Brain pericyte (primary cell): ENCODE data around the gene IARS2.
"Not testable (repeated sequence)": the region's sequence is repeated elsewhere in the genome, so short reads cannot be mapped to it uniquely, and the experiment has no call there.

ENCODE experiments used
- DNase-seq: peaks from one replicate; pipeline ENCODE4 v3.0.0-alpha.2; 2012; ENCODE audit warnings: low read depth, low spot score

IARS2 gene

DNA sequence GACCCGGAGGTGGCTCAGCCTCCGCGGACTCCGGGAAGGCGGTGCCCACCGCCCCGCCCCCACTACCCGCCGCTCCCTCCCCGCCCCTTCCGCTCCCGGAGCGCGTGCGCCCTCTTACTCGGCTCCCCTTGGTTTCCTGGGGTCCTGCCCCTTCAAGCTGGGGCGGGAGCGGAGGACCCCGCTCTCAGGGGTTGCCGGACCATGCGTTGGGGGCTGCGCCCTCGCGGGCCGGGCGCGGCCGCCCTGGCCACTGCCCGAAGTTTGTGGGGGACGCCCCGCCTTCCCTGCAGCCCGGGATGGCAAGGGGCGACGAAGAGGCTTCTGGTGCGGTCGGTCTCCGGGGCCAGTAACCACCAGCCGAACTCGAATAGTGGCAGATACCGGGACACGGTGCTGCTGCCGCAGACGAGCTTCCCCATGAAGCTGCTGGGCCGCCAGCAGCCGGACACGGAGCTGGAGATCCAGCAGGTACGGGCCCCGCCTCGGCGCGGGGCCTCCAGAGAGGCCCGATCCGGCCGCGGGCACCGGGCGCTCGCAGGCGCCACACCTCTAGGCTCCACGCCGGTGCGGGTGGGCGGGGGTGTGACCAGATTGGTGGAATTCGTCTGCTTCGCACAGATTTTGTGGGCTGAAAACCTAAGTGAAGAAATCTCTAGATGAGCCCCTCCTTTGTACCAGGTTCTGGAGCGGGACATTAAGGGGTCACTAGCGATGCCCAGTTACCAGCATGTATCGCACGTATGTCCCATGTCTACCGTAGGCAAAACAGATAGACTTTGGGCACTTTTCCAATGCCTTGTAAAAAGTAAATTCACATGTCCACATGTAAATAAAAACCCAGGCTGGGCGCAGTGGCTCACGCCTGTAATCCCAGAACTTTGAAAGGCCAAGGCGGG, at the start of gene IARS2:
TSS of gene IARS2 (plus strand) at position 117 of the 896 bp plus-strand sequence. CDS start at position 202, 85 bp downstream.
- DNase-seq: peak; percentile 44

DNA sequence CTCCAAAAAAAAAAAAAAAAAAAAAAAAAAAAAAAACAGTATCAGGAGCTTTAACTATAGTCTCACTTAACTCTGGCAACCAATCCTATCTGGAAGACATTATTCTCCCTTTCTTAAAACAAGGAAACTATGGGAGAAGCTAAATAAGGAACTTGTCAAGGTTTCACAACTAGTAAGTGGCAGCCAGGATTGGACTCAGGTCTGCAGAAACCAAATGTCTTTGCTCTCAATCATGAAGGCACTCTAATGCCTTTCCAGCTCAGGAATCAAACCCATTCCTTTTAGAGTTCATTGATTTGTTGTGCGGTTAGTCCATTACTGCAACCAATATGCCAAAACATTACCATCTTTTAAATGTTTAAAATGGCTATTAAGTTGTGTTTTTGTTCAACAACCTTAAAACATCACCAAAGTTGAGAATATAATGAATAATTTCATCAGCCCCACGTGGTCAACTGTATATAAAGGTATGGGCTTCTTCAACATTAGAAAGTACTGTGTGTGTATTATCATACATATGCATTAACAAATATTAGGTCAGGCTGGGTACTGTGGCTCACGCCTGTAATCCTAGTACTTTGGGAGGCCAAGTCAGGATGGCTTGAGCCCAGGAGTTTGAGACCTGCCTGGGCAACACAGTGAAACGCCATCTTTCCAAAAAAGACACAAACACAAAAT, 49.1 kb upstream of the IARS2 start:
- no peak for DNase-seq

GRCh38 chr1:220045356-220046051, 48.4 kb upstream of the IARS2 start:
- no peak for DNase-seq

- peak; percentile 92 for DNase-seq
These were observed 47.6 kb upstream of the IARS2 start, which contains the start of gene EPRS1 for GRCh38 chr1:220046052-220046930. TSS of gene EPRS1 (minus strand) at chr1:220046505. CDS start at chr1:220046388, 117 bp downstream.

DNA sequence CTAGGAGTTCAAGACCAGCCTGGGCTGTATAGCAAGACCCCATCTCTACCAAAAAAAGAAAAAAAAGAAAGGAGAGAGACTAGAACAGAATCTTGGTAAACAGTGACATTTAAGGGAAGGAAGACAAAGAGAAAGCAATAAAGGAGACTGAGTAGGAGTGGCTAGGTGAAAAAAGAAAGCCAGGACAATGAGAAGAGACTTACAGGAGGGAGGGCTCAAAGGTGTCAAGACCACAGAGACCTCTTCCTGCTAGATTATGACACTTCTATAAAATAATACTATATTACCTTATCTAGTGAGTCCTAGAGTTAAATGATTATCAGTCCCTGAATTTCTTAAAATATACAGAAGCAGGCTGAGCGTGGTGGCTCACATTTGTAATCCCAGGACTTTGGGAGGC, 37.6 kb upstream of the IARS2 start:
- DNase-seq: no peak

- DNase-seq: no peak
These were observed 33.1 kb upstream of the IARS2 start for GRCh38 chr1:220060876-220061275.

GRCh38 chr1:220062629-220063028, 31.3 kb upstream of the IARS2 start:
- DNase-seq: no peak

- no peak for DNase-seq
These were observed 26.4 kb upstream of the IARS2 start for GRCh38 chr1:220067269-220068204.

DNA sequence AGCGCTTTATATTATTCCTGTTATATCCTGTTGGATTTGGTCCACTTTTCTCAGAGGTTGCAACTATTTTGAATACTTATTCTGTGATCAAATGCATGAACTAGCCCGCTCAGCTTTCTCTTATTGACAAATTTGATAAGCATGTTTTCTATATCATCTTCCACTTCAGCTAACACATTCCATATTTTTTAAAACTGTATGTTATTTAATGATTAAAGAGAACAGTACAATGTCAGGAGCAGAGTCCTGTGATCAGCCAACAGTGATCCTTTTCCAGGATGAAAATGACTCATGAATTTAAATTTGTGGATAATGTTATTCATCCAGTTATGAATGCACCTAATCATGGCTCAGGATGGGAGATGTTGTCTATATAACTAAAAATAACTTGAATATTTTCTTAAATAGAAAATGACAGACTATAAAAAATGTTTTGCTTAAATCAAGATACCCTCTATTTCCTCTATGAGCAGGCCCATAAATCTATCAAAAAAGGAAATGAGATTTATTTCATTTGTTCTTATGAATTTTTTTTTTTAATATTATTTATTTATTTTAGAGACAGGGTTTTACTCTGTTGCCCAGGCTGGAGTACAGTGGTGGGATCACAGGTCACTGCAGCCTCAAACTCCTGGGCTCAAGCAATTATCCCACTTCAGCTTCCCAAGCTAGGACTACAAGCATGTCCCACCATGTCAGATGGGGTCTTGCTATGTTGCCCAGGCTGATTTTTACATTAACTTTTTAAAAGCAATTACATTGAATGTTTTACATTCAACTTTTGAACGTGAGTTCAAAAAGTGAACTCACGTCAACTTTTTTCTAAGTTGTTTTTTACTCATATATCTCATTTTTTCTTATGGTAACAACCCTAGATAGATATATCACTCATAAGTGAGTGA, 16.8 kb upstream of the IARS2 start:
- DNase-seq: no peak

DNA sequence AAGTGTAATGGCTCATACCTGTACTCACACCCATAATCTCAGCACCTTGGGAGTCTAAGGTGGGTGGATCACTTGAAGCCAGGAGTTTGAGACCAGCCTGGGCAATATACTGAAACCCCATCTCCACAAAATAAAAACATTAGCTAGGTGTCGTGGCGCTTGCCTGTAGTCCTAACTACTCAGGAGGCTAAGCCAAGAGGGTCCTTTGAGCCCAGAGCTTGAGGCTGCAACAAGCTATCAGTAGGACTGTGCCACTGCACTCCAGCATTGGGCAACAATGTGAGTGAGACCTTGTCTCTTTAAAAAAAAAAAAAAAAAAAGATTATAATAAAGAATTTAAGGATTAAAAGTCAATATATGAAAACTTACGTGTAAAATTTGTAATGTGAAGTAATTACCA, 16.0 kb upstream of the IARS2 start:
- no peak for DNase-seq

GRCh38 chr1:220084460-220084859, 9.5 kb upstream of the IARS2 start:
- DNase-seq: no peak

- DNase-seq: not testable (repeated sequence)
These were observed 7.7 kb upstream of the IARS2 start for GRCh38 chr1:220086261-220086686.

GRCh38 chr1:220089650-220090556, 4.0 kb upstream of the IARS2 start, which contains the start of gene BPNT1:
TSS of gene BPNT1 (minus strand) at chr1:220089788. CDS start at chr1:220079846, 9,942 bp downstream.
- peak; percentile 86 for DNase-seq

DNA sequence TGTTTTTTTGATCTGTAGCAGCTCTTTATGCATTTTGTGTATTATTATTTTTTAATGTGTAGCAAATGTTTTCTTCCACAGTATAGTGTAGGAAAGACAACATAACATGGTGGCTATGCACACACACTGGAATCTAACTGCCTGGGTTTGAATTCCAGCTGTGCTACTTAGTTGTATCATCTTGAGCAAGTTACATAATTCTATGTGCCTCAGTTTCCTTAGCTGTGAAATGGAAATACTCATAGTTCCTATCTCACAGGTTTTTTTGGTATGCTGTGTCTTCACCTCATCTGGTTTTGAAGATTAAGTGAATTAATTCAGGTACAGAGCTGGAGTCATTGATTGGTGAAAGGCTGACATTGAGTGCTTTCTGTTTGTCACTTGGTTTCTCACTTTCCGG, 1.2 kb upstream of the IARS2 start:
- no peak for DNase-seq

- DNase-seq: peak; percentile 22
These were observed 444 bp upstream of the IARS2 start for GRCh38 chr1:220093361-220094015.

- no peak for DNase-seq
These were observed 5.9 kb downstream of the IARS2 start for GRCh38 chr1:220099826-220100225.

DNA sequence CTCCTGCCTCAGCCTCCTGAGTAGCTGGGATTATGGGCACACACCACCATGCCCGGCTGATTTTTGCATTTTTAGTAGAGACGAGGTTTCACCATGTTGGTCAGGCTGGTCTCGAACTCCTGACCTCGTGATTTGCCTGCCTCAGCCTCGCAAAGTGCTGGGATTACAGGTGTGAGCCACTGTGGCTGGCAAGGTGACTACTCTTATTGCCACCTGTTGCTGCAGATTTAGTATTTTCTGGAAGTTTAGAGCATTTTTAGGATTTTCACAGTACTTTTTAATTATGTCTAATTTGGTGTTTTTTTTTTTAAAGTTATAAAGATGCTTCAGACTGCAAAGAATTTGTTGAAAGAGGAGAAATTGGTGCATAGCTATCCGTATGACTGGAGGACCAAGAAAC, 16.5 kb downstream of the IARS2 start:
- not testable (repeated sequence) for DNase-seq
